Osteocyte (in vitro differentiated cells): ENCODE data around the gene ARPC1B. TPM values are rescaled to one million over a fixed set of nuclear protein-coding genes. Genes with fewer than 3 reads are reported as not detected.
"Not testable (repeated sequence)": the region's sequence is repeated elsewhere in the genome, so short reads cannot be mapped to it uniquely, and the experiment has no call there.

Source experiments
- DNase-seq: peaks from one replicate; pipeline ENCODE4 v3.0.0; 2021; ENCODE audit warnings: mixed read lengths; ENCODE audit not compliant: unreplicated experiment; ENCODE audit errors: extremely low spot score
- H3K27ac Mint-ChIP-seq: one replicate; pipeline ENCODE4 v1.8.0; 2021; ENCODE audit warnings: mild to moderate bottlenecking, mixed read lengths; ENCODE audit not compliant: unreplicated experiment
- H3K27me3 Mint-ChIP-seq: one replicate; pipeline ENCODE4 v1.8.0; 2021; ENCODE audit warnings: mixed read lengths; ENCODE audit not compliant: unreplicated experiment
- H3K36me3 Mint-ChIP-seq: one replicate; pipeline ENCODE4 v1.8.0; 2021; ENCODE audit warnings: mixed read lengths; ENCODE audit not compliant: unreplicated experiment
- H3K4me1 Mint-ChIP-seq: one replicate; pipeline ENCODE4 v1.8.0; 2021; ENCODE audit warnings: mixed read lengths; ENCODE audit not compliant: unreplicated experiment
- H3K4me3 Mint-ChIP-seq: one replicate; pipeline ENCODE4 v1.8.0; 2021; ENCODE audit warnings: mild to moderate bottlenecking, moderate library complexity, mixed read lengths; ENCODE audit not compliant: unreplicated experiment
- H3K9me3 Mint-ChIP-seq: one replicate; pipeline ENCODE4 v1.8.0; 2021; ENCODE audit warnings: mixed read lengths; ENCODE audit not compliant: unreplicated experiment
- total RNA-seq: library from RNA; stranded (reverse); gene quantifications from 2 replicates; pipeline ENCODE4 v1.2.1, GENCODE V29; 2021
- TF ChIP-seq, protein P1 (sequence below): fragments of 200-600 bp; sonication (generic); IDR thresholded peaks from 2 replicates; pipeline ENCODE4 v1.5.0; 2021; ENCODE audit warnings: antibody characterized with exemption, mild to moderate bottlenecking, moderate library complexity

Gene ARPC1B
- total RNA-seq, 1 donor from 2014 or later = 76.1 TPM

GRCh38 chr7:99355098-99355497 is 19.4 kb upstream of the ARPC1B start:
- no peaks in the 10 kb centered on the region for H3K27me3 Mint-ChIP-seq
- no peak overlapping the region for H3K27ac Mint-ChIP-seq
- no peaks in the 10 kb centered on the region for H3K4me1 Mint-ChIP-seq
- H3K9me3 Mint-ChIP-seq = no peaks in the 10 kb centered on the region
- TF ChIP-seq, protein P1, sequence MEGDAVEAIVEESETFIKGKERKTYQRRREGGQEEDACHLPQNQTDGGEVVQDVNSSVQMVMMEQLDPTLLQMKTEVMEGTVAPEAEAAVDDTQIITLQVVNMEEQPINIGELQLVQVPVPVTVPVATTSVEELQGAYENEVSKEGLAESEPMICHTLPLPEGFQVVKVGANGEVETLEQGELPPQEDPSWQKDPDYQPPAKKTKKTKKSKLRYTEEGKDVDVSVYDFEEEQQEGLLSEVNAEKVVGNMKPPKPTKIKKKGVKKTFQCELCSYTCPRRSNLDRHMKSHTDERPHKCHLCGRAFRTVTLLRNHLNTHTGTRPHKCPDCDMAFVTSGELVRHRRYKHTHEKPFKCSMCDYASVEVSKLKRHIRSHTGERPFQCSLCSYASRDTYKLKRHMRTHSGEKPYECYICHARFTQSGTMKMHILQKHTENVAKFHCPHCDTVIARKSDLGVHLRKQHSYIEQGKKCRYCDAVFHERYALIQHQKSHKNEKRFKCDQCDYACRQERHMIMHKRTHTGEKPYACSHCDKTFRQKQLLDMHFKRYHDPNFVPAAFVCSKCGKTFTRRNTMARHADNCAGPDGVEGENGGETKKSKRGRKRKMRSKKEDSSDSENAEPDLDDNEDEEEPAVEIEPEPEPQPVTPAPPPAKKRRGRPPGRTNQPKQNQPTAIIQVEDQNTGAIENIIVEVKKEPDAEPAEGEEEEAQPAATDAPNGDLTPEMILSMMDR = no peak
- H3K36me3 Mint-ChIP-seq = peaks cover 32% of the 10 kb centered on the region
- DNase-seq = no peak
- H3K4me3 Mint-ChIP-seq = no peak overlapping the region

- Mint-ChIP-seq H3K36me3 (peaks cover 30% of the 10 kb centered on the region), H3K4me1 (no peaks in the 10 kb centered on the region), H3K4me3 (no peak overlapping the region), H3K9me3 (no peaks in the 10 kb centered on the region), H3K27ac (no peak overlapping the region), H3K27me3 (no peaks in the 10 kb centered on the region)
- no peak for DNase-seq
- TF ChIP-seq, protein P1 = no peak
These were observed 16.6 kb upstream of the ARPC1B start for GRCh38 chr7:99357701-99358490.

DNA sequence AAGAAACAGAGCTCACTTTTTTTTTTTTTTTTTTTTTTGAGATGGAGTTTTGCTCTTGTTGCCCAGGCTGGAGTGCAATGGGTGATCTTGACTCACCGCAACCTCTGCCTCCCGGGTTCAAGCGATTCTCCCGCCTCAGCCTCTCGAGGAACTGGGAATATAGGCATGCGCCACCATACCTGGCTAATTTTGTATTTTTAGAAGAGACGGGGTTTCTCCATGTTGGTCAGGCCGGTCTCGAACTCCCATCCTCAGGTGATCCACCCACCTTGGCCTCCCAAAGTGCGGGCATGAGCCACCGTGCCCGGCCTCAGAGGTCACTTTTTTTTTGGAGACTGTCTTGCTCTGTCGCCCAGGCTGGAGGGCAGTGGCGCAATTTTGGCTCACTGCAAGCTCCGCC is 16.0 kb upstream of the ARPC1B start:
- DNase-seq, H3K9me3 Mint-ChIP-seq, H3K4me3 Mint-ChIP-seq, H3K27me3 Mint-ChIP-seq, H3K27ac Mint-ChIP-seq, H3K4me1 Mint-ChIP-seq: not testable (repeated sequence)
- peaks cover 32% of the 10 kb centered on the region for H3K36me3 Mint-ChIP-seq

GRCh38 chr7:99359465-99360154 is 14.9 kb upstream of the ARPC1B start:
- H3K4me3 Mint-ChIP-seq = no peak overlapping the region
- DNase-seq = no peak
- H3K4me1 Mint-ChIP-seq = no peaks in the 10 kb centered on the region
- no peak overlapping the region for H3K27ac Mint-ChIP-seq
- H3K9me3 Mint-ChIP-seq = no peaks in the 10 kb centered on the region
- TF ChIP-seq, protein P1 = no peak
- H3K27me3 Mint-ChIP-seq = no peaks in the 10 kb centered on the region
- peaks cover 35% of the 10 kb centered on the region for H3K36me3 Mint-ChIP-seq

DNA sequence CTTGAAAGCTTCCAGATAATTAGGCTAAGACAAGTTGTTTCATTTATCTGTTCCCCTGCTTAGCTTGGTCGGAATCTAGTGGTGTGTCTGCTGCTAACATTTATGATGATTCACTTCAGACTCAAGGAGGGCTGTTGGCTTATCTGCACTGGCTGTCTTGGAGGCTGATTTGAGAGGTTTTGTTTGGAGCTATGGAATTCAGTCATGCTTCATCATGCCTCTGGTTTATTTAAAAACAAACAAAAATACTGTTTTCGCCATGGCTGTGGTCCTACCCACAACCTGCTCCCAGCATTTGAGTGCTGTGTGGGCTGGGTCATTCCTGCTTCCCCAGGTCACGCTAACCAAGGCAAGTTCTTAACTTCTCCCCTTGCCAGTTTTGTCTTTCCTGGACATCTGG is 11.7 kb upstream of the ARPC1B start:
- TF ChIP-seq, protein P1 = no peak
- no peaks in the 10 kb centered on the region for H3K27me3 Mint-ChIP-seq
- H3K4me1 Mint-ChIP-seq = no peaks in the 10 kb centered on the region
- peaks cover 45% of the 10 kb centered on the region for H3K36me3 Mint-ChIP-seq
- DNase-seq = no peak
- H3K27ac Mint-ChIP-seq = no peak overlapping the region
- no peaks in the 10 kb centered on the region for H3K9me3 Mint-ChIP-seq
- no peak overlapping the region for H3K4me3 Mint-ChIP-seq
